Activated CD8-positive, alpha-beta memory T cell treated with anti-CD3 and anti-CD28 coated beads, Interleukin-2, amount 50 U/mL, for 4 hours (primary cell): ENCODE results near the gene CAPG.
"Not testable (repeated sequence)": the region's sequence is repeated elsewhere in the genome, so short reads cannot be mapped to it uniquely, and the experiment has no call there.

ENCODE experiments used
- DNase-seq: peaks from one replicate; pipeline ENCODE4 v3.0.0-alpha.2; 2020

CAPG gene, protein sequence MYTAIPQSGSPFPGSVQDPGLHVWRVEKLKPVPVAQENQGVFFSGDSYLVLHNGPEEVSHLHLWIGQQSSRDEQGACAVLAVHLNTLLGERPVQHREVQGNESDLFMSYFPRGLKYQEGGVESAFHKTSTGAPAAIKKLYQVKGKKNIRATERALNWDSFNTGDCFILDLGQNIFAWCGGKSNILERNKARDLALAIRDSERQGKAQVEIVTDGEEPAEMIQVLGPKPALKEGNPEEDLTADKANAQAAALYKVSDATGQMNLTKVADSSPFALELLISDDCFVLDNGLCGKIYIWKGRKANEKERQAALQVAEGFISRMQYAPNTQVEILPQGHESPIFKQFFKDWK

DNA sequence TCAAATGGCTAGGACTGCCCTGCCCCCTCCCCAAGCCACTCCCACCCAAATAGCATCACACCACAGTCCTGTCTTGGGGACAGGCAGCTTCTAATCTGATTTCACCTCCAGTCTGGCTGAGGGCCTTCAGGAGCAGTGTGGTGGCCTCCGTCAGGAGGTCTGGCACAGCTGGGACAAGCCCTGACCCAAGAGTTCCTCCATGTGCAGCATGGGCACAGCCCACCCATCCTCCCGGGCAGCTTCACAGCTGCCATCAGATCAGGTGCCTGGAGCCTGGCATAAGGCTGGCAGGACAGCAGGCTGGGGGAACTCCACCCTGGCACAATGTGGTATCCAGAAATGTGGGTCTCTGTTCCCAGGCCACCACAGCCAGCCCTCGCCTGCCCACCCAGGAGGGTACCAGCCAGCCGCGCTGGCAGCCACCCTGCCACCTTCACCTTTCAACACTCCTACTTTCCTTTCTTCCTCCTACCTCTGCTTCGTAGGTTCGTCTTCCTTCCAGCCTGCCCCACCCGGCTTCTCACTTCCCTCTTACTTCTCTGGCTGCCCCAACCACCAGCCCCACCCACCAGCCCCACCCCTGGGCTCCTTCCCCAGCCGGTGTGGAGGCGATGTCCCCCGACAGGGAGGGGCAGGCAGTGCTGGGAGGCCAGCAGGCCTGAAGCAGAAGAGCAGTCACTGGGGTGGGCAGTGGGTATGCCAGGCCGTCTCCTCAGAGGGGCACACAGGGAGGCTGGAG is at the start of gene CAPG:
CAPG (minus strand) TSS at position 522 of the 739 bp plus-strand sequence. CDS start 8,221 bp downstream, outside the sequence.
- DNase-seq = peak; percentile 41

DNA sequence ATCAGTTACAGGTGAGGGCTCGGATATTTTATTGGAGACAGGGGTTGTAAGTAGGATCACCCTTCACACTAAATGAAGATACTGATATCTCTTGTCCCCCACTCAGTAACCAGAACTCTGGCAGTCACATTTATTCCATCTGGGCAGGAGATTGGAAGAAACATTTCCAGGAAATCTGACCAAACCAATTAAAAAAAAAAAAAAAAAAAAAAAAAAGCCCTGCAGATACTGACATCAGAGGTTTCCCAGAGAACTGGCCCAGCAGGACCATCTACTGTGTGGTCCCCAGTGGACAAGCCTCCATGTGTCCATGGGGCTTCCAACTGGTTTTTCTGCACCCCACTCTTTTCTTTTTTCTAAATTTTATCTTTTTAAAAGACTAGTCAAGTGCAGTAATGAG is 49.6 kb upstream of the CAPG start:
- DNase-seq = no peak

DNA sequence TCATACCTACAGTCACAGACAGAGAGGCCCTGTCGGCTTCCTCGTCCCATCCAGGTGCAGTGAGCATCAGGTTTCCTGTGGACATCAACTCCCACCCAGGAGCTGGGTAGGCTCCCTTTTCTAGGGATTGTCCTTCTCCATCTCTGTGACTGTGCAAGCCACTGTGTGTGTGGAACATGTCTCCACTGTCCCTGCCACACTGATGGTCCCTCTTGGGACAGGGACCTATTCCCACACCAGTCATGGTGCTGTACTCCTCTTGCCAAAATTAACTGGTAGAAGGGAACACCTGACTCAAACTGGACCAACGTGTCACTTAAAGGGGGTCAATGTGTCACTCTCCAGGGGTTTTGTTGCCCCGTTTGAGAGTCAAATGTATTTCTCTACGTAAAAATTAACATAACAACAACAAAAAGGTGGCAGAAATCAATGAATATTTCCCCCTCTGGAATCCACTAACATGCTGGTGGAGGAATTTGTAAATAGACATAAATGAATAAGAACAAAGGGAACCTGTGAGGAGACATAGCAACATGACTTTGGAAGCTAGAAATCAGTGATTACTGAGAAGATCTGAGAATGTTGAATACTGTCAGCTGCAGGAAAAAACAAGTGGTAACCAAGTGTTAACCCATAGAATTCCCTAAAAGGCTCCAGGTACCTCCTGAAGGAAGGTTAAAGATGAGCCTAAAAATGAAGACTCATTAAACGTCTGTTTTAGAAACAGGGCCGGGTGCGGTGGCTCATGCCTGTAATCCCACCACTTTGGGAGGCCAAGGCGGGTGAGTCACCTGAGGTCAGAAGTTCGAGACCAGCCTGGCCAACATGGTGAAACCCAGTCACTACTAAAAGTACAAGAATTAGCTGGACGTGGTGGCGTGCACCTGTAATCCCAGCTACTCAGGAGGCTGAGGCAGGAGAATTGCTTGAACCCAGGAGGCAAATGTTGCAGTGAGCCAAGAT is 48.7 kb upstream of the CAPG start:
- no peak for DNase-seq

DNA sequence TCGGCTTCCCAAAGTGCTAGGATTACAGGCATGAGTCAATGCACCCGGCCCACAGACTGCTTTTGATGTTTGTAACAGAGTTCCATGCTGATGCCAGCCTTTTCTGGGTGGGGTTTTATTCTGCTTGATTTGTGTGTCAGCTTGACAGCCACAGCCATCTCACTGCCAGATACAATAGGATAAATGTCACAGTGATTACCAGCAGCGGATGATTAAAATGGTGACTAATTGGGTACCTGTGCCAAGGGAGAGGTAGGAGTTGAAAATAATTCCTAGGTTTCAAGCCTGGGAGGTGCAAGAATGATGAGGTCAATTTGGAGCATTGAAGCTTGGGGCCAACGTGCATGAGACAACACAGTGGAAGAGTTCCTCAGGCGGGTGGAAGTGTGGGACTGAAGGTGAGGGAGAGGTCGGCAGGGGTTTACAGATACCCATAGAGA is 47.7 kb upstream of the CAPG start:
- no peak for DNase-seq

DNA sequence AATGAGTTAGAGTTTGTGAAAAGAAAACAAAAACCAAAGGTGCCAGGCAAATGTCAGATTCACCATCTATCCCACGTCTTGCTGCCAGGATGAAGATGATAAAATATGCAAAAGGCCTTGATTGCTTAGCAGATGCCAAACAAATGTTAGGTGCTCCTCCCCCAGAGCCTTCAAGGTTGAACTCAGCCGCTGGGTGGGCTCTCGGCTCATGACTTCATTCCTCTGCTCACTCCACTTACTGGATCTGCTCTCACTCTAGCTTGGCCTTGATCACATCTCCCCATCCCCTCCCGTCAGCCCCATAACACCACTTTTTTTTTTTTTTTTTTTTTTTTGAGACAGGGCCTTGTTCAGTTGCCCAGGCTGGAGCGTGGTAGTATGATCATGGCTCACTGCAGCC is 46.9 kb upstream of the CAPG start:
- DNase-seq = no peak

DNA sequence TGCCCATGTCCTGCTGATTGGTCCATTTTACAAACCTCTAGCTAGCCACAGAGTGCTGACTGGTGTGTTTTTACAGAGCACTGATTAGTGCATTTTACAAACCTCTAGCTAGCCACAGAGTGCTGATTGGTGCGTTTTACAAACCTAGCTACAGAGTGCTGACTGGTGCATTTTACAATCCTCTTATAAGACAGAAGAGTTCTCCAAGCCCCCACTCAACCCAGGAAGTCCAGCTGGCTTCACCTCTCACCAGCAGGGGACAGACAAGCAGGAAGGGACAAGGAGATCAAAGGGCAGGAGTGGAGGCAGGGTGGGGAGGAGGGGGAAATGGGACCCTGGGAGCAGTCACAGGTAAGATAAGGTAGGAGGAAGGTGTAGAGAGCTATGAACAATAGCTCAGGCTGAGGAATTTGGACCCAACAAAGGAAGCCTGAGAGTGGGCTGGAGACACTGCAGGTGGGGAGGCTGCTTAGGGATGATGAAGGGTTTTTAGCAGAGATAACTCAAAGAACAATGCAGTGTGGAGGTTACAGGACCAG is 45.5 kb upstream of the CAPG start:
- no peak for DNase-seq

DNA sequence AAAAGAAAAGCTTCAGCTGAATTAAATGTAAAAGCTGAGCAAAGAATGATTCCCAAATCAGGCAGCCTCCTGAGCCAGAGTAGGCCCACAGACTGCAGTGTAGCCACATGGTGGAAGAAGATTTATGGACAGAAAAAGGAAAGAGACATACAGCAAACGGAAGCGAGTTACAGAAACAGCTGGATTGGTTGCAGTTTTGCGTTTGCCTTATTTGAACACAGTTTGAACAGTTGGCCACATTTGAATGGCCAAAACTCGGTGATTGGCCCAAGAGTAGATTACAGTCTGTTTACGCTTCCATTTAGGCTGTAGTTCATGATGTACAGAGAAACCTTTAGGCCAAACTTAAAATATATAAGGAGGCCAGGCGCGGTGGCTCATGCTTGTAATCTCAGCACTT is 43.4 kb upstream of the CAPG start:
- DNase-seq = no peak

DNA sequence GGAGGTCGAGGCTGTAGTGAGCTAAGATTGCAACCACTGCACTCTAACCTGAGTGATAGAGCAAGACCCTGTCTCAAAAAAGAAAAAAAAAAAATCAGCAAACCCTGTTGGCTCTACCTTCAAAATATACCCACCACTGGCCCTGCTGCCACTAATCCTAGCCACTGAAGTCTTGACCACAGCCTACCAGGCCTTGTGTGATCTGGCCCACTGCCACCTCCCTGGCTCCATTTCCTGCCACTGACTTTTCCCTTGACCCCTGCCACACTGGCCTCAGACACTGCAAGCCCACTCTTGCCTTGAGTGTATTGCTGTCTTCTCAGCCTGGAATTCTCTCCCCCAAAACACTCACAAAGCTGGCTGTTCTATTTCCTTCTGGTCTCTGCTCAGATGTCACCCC is 42.1 kb upstream of the CAPG start:
- DNase-seq = no peak

DNA sequence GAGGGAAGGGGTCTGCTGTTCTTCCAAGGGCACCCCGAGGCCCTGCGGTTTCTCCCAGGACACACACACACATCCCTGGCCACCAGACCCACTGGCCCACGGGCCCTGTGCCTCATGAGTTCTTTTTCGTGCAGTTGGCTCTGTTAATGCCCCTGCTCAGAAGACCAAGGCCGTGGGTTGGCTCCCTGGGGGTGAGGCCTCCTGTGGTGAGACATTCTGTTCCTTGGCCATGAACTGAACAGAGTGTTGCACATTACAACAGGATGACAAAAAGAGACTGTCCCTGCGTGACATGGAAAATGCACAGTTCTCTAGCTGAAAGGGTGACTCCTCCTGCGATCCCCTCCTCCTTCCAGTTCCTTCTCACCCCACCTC is 39.0 kb upstream of the CAPG start:
- no peak for DNase-seq

DNA sequence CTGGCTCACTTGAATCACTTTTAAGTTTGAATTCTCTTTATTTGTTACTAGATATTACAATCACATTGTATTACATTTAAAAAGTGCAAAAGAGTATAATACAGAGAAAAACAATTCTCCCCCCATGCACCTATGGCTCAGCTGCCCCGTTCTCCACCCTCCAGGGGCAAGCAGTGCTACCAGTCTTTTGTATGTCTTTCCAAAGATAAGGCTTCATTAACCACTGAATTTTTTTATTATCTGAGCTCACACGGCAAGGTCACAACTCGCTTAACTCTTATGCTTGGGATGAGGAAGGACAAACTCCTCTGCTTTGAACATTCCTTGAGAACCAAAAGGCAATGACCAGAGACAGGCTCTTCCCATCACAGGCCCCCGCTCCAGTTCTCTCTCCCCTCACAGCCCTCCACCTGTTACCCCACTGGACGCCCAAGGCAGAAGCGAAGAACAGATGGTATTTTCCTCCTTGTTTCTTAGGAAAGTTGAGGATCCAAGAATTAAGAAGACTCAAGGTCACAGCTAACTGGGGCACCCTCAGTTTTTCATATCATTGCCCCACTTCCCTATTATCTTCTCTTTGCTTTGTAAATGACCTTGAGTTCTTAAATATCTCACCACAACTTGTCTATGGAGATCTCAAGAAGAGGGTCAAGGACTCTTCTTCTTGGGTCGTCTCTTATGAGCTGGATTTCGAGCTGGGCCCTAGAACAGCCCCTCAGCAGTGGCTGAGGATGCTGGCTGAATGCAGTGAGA is 38.5 kb upstream of the CAPG start:
- DNase-seq = no peak

DNA sequence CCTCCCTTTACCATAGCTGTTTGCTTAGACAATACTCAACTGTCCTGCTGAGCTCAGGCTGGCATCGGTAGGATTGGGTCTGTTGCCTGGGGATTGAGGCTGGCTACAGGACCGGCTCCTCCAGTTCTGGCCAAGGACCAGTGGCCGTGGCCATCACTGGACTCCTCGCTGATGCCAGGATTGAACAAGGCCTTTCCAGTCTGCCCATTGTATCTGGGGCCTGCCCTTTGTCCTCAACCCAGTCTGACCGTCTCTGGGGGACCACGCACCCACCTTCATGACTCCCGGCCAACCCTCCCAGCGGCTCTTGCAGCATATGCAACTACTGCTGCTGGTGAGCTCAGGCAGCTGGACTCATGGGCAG is 37.0 kb upstream of the CAPG start:
- no peak for DNase-seq

DNA sequence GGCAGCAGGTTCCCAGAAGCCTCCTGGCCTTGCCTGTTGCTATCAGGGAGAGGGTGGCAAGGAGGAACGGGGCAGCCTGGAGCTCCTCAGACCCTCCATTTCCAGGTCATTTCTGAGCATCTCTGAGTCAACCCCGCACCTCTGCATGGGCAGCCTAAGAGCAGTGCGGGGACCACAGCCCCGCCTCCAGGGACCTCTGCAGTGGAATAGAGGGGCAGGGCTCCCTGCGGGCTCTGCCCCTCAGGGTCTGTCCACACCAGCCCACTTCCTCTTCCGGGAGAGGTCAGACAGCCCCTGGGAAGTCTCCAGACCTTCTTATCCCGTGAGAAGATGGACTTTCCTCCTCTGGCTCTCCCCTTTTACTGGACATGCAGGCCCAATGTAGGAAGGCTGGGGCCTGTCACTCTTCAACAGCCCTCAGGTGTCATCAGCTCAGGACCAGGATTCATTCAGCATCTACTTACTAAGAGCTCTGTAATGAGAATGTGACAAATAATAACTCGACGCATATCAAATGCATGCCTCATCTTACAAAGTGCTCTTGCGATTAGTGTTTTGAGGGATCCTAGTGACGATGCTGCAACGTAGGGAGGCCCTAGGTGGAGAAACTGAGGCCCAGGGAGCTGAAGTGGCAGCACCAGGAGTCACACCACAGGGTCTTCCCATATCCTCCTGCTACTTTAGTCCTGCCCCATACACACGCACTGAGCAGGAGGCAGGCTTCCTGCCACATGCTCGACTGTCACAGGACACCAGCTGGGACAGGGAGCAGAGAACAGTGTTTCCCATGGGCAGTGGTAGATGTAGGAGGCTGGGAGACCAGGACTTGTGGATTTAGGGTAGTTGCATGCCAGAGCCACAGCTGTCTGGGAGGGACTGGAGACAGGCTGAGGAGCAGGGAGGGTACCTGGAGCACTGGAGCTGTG is 36.4 kb upstream of the CAPG start:
- no peak for DNase-seq

DNA sequence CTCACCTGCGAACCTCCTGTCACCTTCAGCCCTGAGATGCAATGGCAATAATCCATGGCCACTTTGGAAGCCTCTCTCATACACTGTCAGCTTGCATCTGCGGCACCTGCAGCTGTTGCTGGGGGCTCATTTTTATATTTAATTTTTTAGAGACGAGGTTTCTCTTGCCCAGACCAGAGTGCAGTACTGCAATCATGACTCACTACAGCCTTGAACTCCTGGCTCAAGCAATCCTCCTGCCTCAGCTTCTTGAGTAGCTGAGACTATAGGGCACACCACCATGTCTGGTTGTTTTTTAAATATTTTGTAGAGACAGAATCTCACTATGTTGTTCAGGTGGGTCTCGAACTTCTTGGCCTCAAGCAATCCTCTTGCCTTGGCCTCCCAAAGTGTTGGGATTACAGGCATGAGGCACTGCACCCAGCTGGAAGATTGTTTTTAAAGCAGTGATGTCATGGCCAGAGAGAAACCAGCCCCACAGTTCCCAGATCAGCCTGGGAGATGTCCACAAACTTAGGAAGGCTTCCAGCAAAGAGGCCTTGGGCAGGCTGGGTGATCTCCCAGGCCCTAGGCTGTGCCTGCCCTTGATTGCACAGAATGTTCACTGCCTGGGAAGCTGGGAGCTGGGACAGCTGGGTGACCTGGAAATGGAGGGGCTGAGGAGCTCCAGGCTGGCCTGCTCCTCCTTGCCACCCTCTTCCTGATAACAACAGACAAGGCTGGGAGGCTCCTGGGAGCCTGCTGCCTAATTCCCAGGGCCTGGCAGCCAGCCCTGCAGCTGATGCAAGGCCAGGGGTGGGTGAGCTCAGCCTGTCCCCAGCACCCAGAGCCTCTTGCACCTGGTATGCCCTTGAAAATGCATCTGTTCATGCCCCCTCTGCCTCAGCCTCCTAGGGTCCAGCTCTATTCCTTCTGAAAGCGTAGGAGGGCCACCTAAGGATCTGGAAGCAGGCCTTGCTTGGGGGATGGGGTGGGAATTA is 35.4 kb upstream of the CAPG start:
- DNase-seq = no peak

DNA sequence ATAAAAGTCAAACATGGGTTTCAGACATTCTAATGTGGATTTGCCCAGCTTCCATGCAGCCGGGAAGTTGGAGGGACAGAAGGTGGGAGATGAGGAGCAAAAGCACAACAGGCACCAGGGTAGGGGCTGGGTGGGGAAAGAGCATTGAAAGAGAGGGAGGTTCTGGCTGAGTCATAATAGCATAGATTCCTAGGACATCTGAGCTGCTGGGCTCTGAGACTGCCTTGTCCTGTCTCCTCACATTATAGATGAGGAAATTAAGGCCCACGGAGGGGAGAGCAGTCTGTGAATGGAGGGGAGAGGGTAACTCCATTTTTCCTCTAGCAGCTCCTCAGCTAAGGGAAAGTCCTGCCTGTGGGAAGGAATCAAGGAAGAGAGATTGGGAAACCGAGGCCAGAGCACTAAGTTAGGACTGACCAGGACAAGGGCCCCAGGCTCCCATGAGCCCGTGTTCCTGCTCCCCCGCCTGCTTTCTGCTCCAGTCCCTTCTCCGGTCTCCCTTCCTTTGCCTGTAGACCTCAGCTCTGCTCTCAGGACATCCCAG is 34.5 kb upstream of the CAPG start:
- no peak for DNase-seq

DNA sequence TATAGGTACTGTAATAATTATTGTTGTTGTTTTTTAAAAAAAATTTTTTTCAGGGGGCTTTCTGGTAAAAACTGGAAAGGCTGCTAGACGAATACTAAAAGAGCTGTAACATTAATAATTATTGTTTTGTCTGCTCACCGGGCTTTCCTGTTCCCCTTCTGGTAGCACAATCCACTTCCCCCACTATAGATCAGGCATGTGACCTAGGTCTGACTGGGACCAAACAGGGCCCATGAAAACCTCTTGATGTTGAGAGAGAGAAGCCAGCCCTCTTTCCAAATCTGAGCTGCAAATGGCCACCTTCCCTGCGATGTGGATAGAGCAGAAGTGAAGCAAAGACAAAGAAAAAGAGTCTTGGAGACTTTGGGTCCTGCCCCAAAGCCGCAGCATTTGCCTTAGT is 31.7 kb upstream of the CAPG start:
- DNase-seq = no peak

DNA sequence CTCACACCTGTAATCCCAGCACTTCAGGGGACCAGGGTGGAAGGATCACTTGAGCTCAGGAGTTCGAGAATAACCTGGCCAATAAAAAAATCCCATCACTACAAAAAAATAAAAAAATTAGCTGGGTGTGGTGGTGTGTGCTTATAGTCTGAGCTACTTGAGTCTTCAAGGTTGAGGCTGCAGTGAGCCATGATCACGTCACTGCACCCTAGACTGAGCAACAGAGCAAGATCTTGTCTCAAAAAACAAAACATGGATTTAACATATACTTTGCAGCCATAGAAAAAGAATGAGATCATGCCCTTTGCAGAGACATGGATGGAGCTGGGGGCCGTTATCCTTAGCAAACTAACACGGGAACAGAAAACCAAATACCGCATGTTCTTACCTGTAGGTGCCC is 30.6 kb upstream of the CAPG start:
- DNase-seq = no peak

DNA sequence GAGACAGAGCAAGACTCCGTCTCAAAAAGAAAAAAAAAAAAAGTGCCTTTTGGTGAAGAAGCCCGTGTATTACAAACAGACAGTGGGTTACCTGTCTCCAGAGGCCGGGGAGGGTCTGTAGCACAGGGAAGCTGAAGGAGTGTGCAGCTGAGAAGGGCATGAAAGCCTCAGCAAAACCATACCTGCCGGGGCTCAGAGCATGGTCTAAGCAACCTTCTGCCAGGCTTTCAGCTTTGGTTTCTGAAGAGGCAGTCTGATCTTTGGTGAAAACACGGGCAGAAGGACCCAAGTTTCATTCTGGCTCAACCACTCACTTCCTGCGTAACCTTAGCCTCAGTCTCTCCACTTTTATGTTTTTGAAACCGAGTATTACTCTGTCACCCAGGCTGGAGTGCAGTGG is 29.8 kb upstream of the CAPG start:
- DNase-seq = no peak

DNA sequence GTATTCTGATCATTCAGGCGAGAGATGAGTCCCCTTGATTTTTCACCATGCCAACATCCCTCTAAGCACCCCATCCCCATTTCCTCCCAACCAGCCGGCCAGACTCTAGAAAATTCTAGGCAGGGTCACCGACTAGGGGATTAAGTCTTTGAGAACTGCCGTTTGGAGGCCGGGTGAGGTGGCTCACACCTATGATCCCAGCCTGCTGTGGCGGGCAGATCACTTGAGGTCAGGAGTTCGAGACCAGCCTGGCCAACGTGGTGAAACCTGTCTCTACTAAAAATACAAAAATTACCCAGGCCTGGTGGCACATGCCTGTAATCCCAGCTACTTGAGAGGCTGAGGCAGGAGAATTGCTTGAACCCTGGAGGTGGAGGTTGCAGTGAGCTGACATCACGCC is 29.4 kb upstream of the CAPG start:
- DNase-seq = not testable (repeated sequence)

DNA sequence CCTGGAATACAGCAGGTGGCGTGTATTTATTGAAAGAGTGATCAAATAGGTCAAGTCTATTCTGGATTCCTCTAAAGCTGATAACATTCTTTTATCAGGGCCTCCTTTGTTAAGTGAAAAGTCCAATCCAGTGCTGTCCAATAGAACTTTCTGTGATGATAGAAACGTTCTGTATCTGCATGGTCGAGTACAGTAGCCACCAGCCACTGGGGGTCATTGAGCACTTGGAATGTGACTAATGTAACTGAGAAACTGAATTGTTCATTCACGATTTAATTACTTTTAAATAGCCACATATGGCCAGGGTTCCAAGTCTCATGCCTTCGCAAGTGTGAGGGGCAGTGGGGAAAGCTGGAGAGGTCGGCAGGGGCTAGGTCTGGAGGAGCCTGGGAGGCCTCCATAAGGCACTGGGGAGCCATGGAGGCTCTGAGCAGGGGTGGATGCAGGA is 28.9 kb upstream of the CAPG start:
- DNase-seq = no peak
